IMR-90 (cell line): ENCODE measurements around the gene BNIP2. TPM values are rescaled to one million over a fixed set of nuclear protein-coding genes. Genes with fewer than 3 reads are reported as not detected.
A peak's percentile ranks its signal among the peaks of the same experiment; 100 is the strongest.

Experiments used
- ATAC-seq: fragments of 200-7000 bp; cut with Tn5 transposase; 2 replicates; pipeline ENCODE4 v1.9.1; 2020; ENCODE audit warnings: low read depth, mild to moderate bottlenecking, moderate library complexity
- BruUV-seq: library from RNA; stranded (reverse); fragments of 400-500 nt; replicated peaks from 2 replicates; lab custom pipeline; 2021; lab: Mats Ljungman, UMichigan
- CTCF ChIA-PET: fragments of 300-600 bp; formaldehyde crosslinking; extraction: SDS; loops from one replicate; lab custom pipeline; 2021; ENCODE audit warnings: antibody characterized with exemption; lab: Yijun Ruan, JAX
- POLR2A ChIA-PET: fragments of 300-600 bp; sonication (Branson Sonifier 250); formaldehyde crosslinking; loops from one replicate; lab custom pipeline; 2022; ENCODE audit warnings: antibody characterized with exemption; ENCODE audit not compliant: unreplicated experiment; lab: Charles Lee
- DNase-seq: peaks from one replicate; pipeline ENCODE4 v3.0.0; 2013
- H2AFZ ChIP-seq: replicated peaks from 2 replicates; pipeline ENCODE3; 2013; ENCODE audit warnings: low read length, mild to moderate bottlenecking; ENCODE audit not compliant: poor library complexity
- H2AK5ac ChIP-seq: 2 replicates; pipeline ENCODE4 v1.6.1; 2013; ENCODE audit warnings: low read depth, low read length, inconsistent platforms
- H2AK9ac ChIP-seq: replicated peaks from 2 replicates; pipeline ENCODE3; 2013; ENCODE audit warnings: mild to moderate bottlenecking, low read depth, low read length, moderate library complexity; ENCODE audit not compliant: poor library complexity
- H2BK120ac ChIP-seq: 2 replicates; pipeline ENCODE4 v1.6.1; 2013; ENCODE audit warnings: low read depth, low read length, inconsistent platforms
- H2BK15ac ChIP-seq: 3 replicates; pipeline ENCODE4 v1.6.1; 2013; ENCODE audit warnings: low read depth, low read length, inconsistent platforms
- H2BK20ac ChIP-seq: 2 replicates; pipeline ENCODE4 v1.6.1; 2013; ENCODE audit warnings: low read depth, mild to moderate bottlenecking, inconsistent platforms, low read length, moderate library complexity
- H2BK5ac ChIP-seq: 2 replicates; pipeline ENCODE4 v1.6.1; 2013; ENCODE audit warnings: mild to moderate bottlenecking, low read depth, low read length, inconsistent platforms; ENCODE audit not compliant: poor library complexity, severe bottlenecking
- H3K14ac ChIP-seq: replicated peaks from 2 replicates; pipeline ENCODE4 v1.6.1; 2013; ENCODE audit warnings: low read depth, low read length, inconsistent platforms
- H3K18ac ChIP-seq: 2 replicates; pipeline ENCODE4 v1.6.1; 2013; ENCODE audit warnings: low read depth, low read length, control low read depth
- H3K23ac ChIP-seq: 2 replicates; pipeline ENCODE4 v1.6.1; 2013; ENCODE audit warnings: low read depth, low read length, inconsistent platforms
- H3K27ac ChIP-seq: 2 replicates; pipeline ENCODE4 v1.5.1; 2013; ENCODE audit warnings: mild to moderate bottlenecking, control low read depth, low read length; ENCODE audit not compliant: insufficient read depth
- H3K27me3 ChIP-seq: 2 replicates; pipeline ENCODE4 v1.6.1; 2013; ENCODE audit warnings: low read length; ENCODE audit not compliant: control insufficient read depth, insufficient read depth
- H3K36me3 ChIP-seq: 2 replicates; pipeline ENCODE4 v1.6.1; 2013; ENCODE audit warnings: low read length, mixed read lengths; ENCODE audit not compliant: control insufficient read depth, insufficient read depth
- H3K4ac ChIP-seq: 2 replicates; pipeline ENCODE4 v1.6.1; 2013; ENCODE audit warnings: low read depth, low read length, inconsistent platforms
- H3K4me1 ChIP-seq: 2 replicates; pipeline ENCODE4 v1.6.1; 2013; ENCODE audit warnings: low read length, mixed read lengths; ENCODE audit not compliant: control insufficient read depth, insufficient read depth
- H3K4me2 ChIP-seq: 2 replicates; pipeline ENCODE4 v1.6.1; 2013; ENCODE audit warnings: low read depth, mild to moderate bottlenecking, control low read depth, low read length, moderate library complexity
- H3K4me3 ChIP-seq: 2 replicates; pipeline ENCODE4 v1.5.1; 2013; ENCODE audit warnings: low read depth, mild to moderate bottlenecking, control low read depth, low read length, moderate library complexity; ENCODE audit not compliant: insufficient read depth
- H3K56ac ChIP-seq: 2 replicates; pipeline ENCODE4 v1.6.1; 2013; ENCODE audit warnings: low read length, inconsistent platforms; ENCODE audit not compliant: insufficient read depth; ENCODE audit errors: extremely low read depth
- H3K79me1 ChIP-seq, 2 experiments: 2 replicates each; pipeline ENCODE4 v1.6.1; 2013; ENCODE audit warnings: low read length in 2 of 2, inconsistent platforms in 1 of 2, low read depth in 1 of 2
- H3K9ac ChIP-seq: 2 replicates; pipeline ENCODE4 v1.6.1; 2013; ENCODE audit warnings: low read depth, low read length, control low read depth
- H3K9me1 ChIP-seq: 2 replicates; pipeline ENCODE4 v1.6.1; 2013; ENCODE audit warnings: low read length, inconsistent platforms; ENCODE audit not compliant: insufficient read depth
- H3K9me3 ChIP-seq: 2 replicates; pipeline ENCODE4 v1.6.1; 2013; ENCODE audit warnings: low read length; ENCODE audit not compliant: control insufficient read depth, insufficient read depth
- H4K20me1 ChIP-seq: 2 replicates; pipeline ENCODE4 v1.6.1; 2013; ENCODE audit warnings: low read length, inconsistent platforms; ENCODE audit not compliant: insufficient read depth
- H4K5ac ChIP-seq: 2 replicates; pipeline ENCODE4 v1.6.1; 2013; ENCODE audit warnings: mild to moderate bottlenecking, low read depth, low read length, control low read depth
- H4K8ac ChIP-seq, 2 experiments: 2 replicates each; pipeline ENCODE4 v1.6.1; 2013; ENCODE audit warnings: low read depth in 2 of 2, low read length in 2 of 2, control low read depth in 1 of 2, inconsistent platforms in 1 of 2
- H4K91ac ChIP-seq: 2 replicates; pipeline ENCODE4 v1.6.1; 2013; ENCODE audit warnings: low read depth, low read length, inconsistent platforms; ENCODE audit not compliant: insufficient read depth
- BHLHE40 ChIP-seq: fragments of 150-350 bp; IDR thresholded peaks from 2 replicates; pipeline ENCODE4 v1.6.1; 2016; ENCODE audit warnings: mild to moderate bottlenecking, low read depth, low read length
- CHD1 ChIP-seq: IDR thresholded peaks from 2 replicates; pipeline ENCODE4 v1.6.1; 2012; ENCODE audit warnings: low read depth, low read length, improper control_type of control experiment
- MAFK ChIP-seq: IDR thresholded peaks from 2 replicates; pipeline ENCODE4 v1.6.1; 2012; ENCODE audit warnings: low read depth, low read length, improper control_type of control experiment
- NFE2L2 ChIP-seq: fragments of 150-350 bp; IDR thresholded peaks from 2 replicates; pipeline ENCODE4 v1.6.1; 2016; ENCODE audit warnings: low read depth, mild to moderate bottlenecking, low read length
- POLR2A ChIP-seq: IDR thresholded peaks from 2 replicates; pipeline ENCODE4 v1.6.1; 2012; ENCODE audit warnings: mild to moderate bottlenecking, low read depth, low read length
- RCOR1 ChIP-seq: IDR thresholded peaks from 2 replicates; pipeline ENCODE4 v1.6.1; 2012; ENCODE audit warnings: mild to moderate bottlenecking, low read length, improper control_type of control experiment; ENCODE audit not compliant: insufficient replicate concordance
- WGBS, 2 experiments: methylation state at CpG; one replicate each; pipeline versions ENCODE4 v1.1.5 to v1.1.7; 2013; ENCODE audit warnings: missing lambda C conversion rate in 2 of 2; ENCODE audit not compliant: insufficient read length in 1 of 2; ENCODE audit errors: extremely low coverage in 2 of 2; 5-methylcytosine and 5-hydroxymethylcytosine counted together
- dilution Hi-C: fragments of 300-500 bp; cut with HindIII; formaldehyde crosslinking; loops from one replicate; pipeline ENCODE4 v1.14.3; 2018; ENCODE audit warnings: low sequenced_read_pairs; ENCODE audit not compliant: unreplicated experiment
- in situ Hi-C: fragments of 300-500 bp; cut with MboI; formaldehyde crosslinking; loops from 3 replicates; pipeline ENCODE4 v1.14.3; 2019; ENCODE audit warnings: low sequenced_read_pairs, inconsistent platforms, mixed read lengths
- intact Hi-C: fragments of 100-400 bp; cut with micrococcal nuclease; formaldehyde crosslinking; loops from 2 replicates; pipeline ENCODE4 v1.10.0; 2022
- polyA plus RNA-seq, 3 experiments: library from polyadenylated mRNA; depleted of rRNA; stranded (reverse); fragments of >200 nt; gene quantifications; 2 replicates each; pipeline ENCODE4 v1.2.3, GENCODE V29; 2012; ENCODE audit warnings: low replicate concordance in 1 of 3
- total RNA-seq: library from RNA; depleted of rRNA; stranded (reverse); fragments of >200 nt; gene quantifications from 2 replicates; pipeline ENCODE4 v1.2.3, GENCODE V29; 2012

BNIP2 gene
- total and polyA plus RNA-seq, 2 of the 4 experiments (the other 2 are of a cell fraction), result 36.9 to 47.3 TPM

- Histone ChIP-seq H2AFZ (no peak overlapping the region), H3K14ac (no peak overlapping the region), H2BK5ac (no peak overlapping the region), H3K4ac (no peak overlapping the region), H3K23ac (0 out of 2 replicates have a peak overlapping the region, but pooled peaks have one; percentile 8), H2AK5ac (no peak overlapping the region), H4K91ac (no peak overlapping the region), H3K4me2 (no peak overlapping the region), H3K9ac (no peak overlapping the region), H3K4me3 (no peak overlapping the region), H3K79me1 (peaks cover 0 to 17% of the 10 kb centered on the region in 2 experiments; a peak in 3 of 4 replicates), H3K4me1 (peaks cover 5% of the 10 kb centered on the region), H2AK9ac (no peak overlapping the region), H4K5ac (no peak overlapping the region), H2BK120ac (no peak overlapping the region), H4K8ac (no peak overlapping the region), H3K56ac (no peak overlapping the region), H3K9me1 (peaks cover 3% of the 10 kb centered on the region), H3K36me3 (peaks cover 6% of the 10 kb centered on the region), H2BK20ac (no peak overlapping the region), H3K27me3 (no peaks in the 10 kb centered on the region), H3K9me3 (no peaks in the 10 kb centered on the region), H2BK15ac (no peak overlapping the region), H3K18ac (no peak overlapping the region), H3K27ac (no peak overlapping the region), H4K20me1 (peaks cover 47% of the 10 kb centered on the region)
- ATAC-seq, result no peak
- WGBS, 2 experiments, result no CpG with 5 or more reads among the region's 7 CpGs
- intact Hi-C loops, result loop anchor here (10.0 kb wide), 1 partner anchor 788 kb away; the partner anchor contains the start of gene ICE2
- no peak for DNase-seq
- ChIA-PET CTCF (interaction anchor here (0.6 kb wide), 1 partner anchor 35 kb away, joined by 3 read pairs; no protein-coding TSS in a partner anchor), POLR2A (no interaction called here)
- BruUV-seq, result TSS peak; percentile 7
- dilution Hi-C loops, result no loop called here
- TF ChIP-seq MAFK (no peak), CHD1 (no peak), RCOR1 (no peak), POLR2A (no peak), NFE2L2 (no peak), BHLHE40 (no peak)
- in situ Hi-C loops, result loop anchor here (25.0 kb wide), 1 partner anchor 751 kb away; no protein-coding TSS in a partner anchor
Observed at GRCh38 chr15:59686389-59686788, 2.7 kb downstream of the BNIP2 start.
